K562 (cell line): ENCODE measurements around the gene PMPCB. TPM values are rescaled to one million over a fixed set of nuclear protein-coding genes. Genes with fewer than 3 reads are reported as not detected.

ENCODE experiments used
- CBX3 ChIP-seq, 2 experiments: IDR thresholded peaks; 1 replicate in 1 of 2; 2 replicates in 1 of 2; pipeline ENCODE4 v1.6.1; 2012; ENCODE audit warnings: inconsistent platforms in 2 of 2, low read length in 2 of 2, borderline replicate concordance in 1 of 2, control low read depth in 1 of 2
- CBX8 ChIP-seq: fragments of 200-600 bp; sonication (generic); IDR thresholded peaks from 2 replicates; pipeline ENCODE4 v1.6.1; 2012; ENCODE audit warnings: borderline replicate concordance, mixed run types, low read depth, mild to moderate bottlenecking, moderate library complexity, mixed read lengths, low read length, control low read depth, inconsistent platforms; ENCODE audit not compliant: poor library complexity, severe bottlenecking; ENCODE audit errors: extremely low read depth
- CC2D1A ChIP-seq: fragments of 450-650 bp; IDR thresholded peaks from 2 replicates; pipeline ENCODE4 v1.6.1; 2017; ENCODE audit warnings: mild to moderate bottlenecking
- DMBX1 ChIP-seq: fragments of 250-450 bp; sonication (Bioruptor Pico); IDR thresholded peaks from 2 replicates; pipeline ENCODE4 v1.8.0; 2022; ENCODE audit warnings: inconsistent platforms, mild to moderate bottlenecking, moderate library complexity, borderline replicate concordance
- E2F1 ChIP-seq: sonication (generic); formaldehyde crosslinking; IDR thresholded peaks from 2 replicates; pipeline ENCODE4 v1.8.1; 2023; ENCODE audit warnings: mild to moderate bottlenecking, missing genetic modification reagents, moderate library complexity
- GABPB2 ChIP-seq: fragments of 250-450 bp; sonication (Bioruptor Pico); conservative IDR thresholded peaks from 2 replicates; pipeline ENCODE4 v1.5.1; 2021; ENCODE audit warnings: mild to moderate bottlenecking
- GATAD2A ChIP-seq: fragments of 450-650 bp; IDR thresholded peaks from 2 replicates; pipeline ENCODE4 v1.6.1; 2017
- NONO ChIP-seq, 2 experiments: fragments of 200-400 bp in 1 of 2; fragments of 450-650 bp in 1 of 2; formaldehyde crosslinking in 1 of 2; IDR thresholded peaks; 2 replicates each; pipeline ENCODE4 v1.6.1; 2017; ENCODE audit warnings: low read depth in 2 of 2, mild to moderate bottlenecking in 2 of 2, moderate library complexity in 2 of 2, low read length in 1 of 2
- PHF8 ChIP-seq: fragments of 200-600 bp; sonication (generic); IDR thresholded peaks from 2 replicates; pipeline ENCODE4 v1.6.1; 2012; ENCODE audit warnings: mixed run types, mild to moderate bottlenecking, inconsistent platforms, low read length, moderate library complexity, borderline replicate concordance
- PTBP1 ChIP-seq: fragments of 200-400 bp; formaldehyde crosslinking; IDR thresholded peaks from 2 replicates; pipeline ENCODE4 v1.6.1; 2017; ENCODE audit warnings: low read depth, low read length
- RFX5 ChIP-seq: IDR thresholded peaks from 2 replicates; pipeline ENCODE4 v1.6.1; 2011; ENCODE audit warnings: low read depth, mild to moderate bottlenecking, improper control_type of control experiment, low read length
- RHOXF2B ChIP-seq: fragments of 250-450 bp; sonication (Bioruptor Pico); conservative IDR thresholded peaks from 2 replicates; pipeline ENCODE4 v1.5.1; 2021
- SETDB1 ChIP-seq: IDR thresholded peaks from one replicate; pipeline ENCODE4 v1.6.1; 2012; ENCODE audit warnings: low read length, control low read depth, inconsistent platforms
- SMARCC2 ChIP-seq: fragments of 450-650 bp; IDR thresholded peaks from 2 replicates; pipeline ENCODE4 v1.6.1; 2017; ENCODE audit warnings: antibody characterized with exemption, moderate library complexity, mild to moderate bottlenecking, low read depth
- SREBF2 ChIP-seq: sonication (generic); formaldehyde crosslinking; IDR thresholded peaks from 2 replicates; pipeline ENCODE4 v1.4.0; 2020; ENCODE audit warnings: mild to moderate bottlenecking, missing genetic modification reagents
- TARDBP ChIP-seq: fragments of 450-650 bp; IDR thresholded peaks from 2 replicates; pipeline ENCODE4 v1.6.1; 2016
- TGIF2 ChIP-seq: sonication (generic); formaldehyde crosslinking; IDR thresholded peaks from 2 replicates; pipeline ENCODE4 v1.8.1; 2022; ENCODE audit warnings: mild to moderate bottlenecking, missing genetic modification reagents, moderate library complexity
- THAP12 ChIP-seq: fragments of 250-450 bp; sonication (Bioruptor Pico); IDR thresholded peaks from 2 replicates; pipeline ENCODE4 v1.9.0; 2021; ENCODE audit warnings: mild to moderate bottlenecking, inconsistent platforms
- ZBTB26 ChIP-seq: fragments of 450-650 bp; formaldehyde crosslinking; IDR thresholded peaks from 2 replicates; pipeline ENCODE4 v1.4.0; 2022; ENCODE audit warnings: missing genetic modification characterization
- ZKSCAN8 ChIP-seq: fragments of 200-800 bp; sonication (Bioruptor generic); IDR thresholded peaks from 2 replicates; pipeline ENCODE4 v1.6.1; 2016; ENCODE audit warnings: missing genetic modification characterization, missing compliant biosample characterization
- ZNF197 ChIP-seq: fragments of 200-800 bp; sonication (Bioruptor generic); IDR thresholded peaks from 2 replicates; pipeline ENCODE4 v1.6.1; 2016; ENCODE audit warnings: low read depth, missing genetic modification characterization, missing compliant biosample characterization
- ZNF589 ChIP-seq: fragments of 200-800 bp; sonication (Bioruptor generic); IDR thresholded peaks from 2 replicates; pipeline ENCODE4 v1.6.1; 2016; ENCODE audit warnings: low read depth, missing genetic modification characterization, missing compliant biosample characterization
- ZNF75A ChIP-seq: fragments of 450-650 bp; formaldehyde crosslinking; IDR thresholded peaks from 2 replicates; pipeline ENCODE4 v1.4.0; 2020; ENCODE audit warnings: mild to moderate bottlenecking
- polyA plus RNA-seq, 8 experiments: library from polyadenylated mRNA; depleted of rRNA in 4 of 8; stranded (reverse) in 5 of 8; unstranded in 3 of 8; fragments of >200 nt; fragmentation: Nextera tagmentation in 2 of 8; fragmentation: Illumina TruSeq in 1 of 8; extraction: Ambion mirVana in 2 of 8; extraction: Trizol in 1 of 8; gene quantifications; 2 replicates each; pipeline versions ENCODE4 v1.2.1 to v1.2.3, GENCODE V29; 2011 to 2014; ENCODE audit warnings: inconsistent platforms in 1 of 8, missing spikeins in 1 of 8
- total RNA-seq, 7 experiments: library from RNA; depleted of rRNA in 6 of 7; stranded (reverse); fragments of >200 nt in 6 of 7; fragmentation: Illumina TruSeq in 2 of 7; extraction: Trizol in 2 of 7; gene quantifications; 2 replicates each; pipeline versions ENCODE4 v1.2.1 to v1.2.3, GENCODE V29; 2011 to 2021; ENCODE audit warnings: low replicate concordance in 1 of 7

PMPCB gene
- total and polyA plus RNA-seq, 9 of the 15 experiments (the other 6 are each of a cell fraction or from before 2014, with no cell fraction given) = 61.2 to 209 (median 105) TPM

- TF ChIP-seq E2F1 (CRISPR knock-in tag) = 0 out of 2 replicates have a peak, but pooled peaks have one; percentile 60
- TF ChIP-seq ZNF75A (CRISPR knock-in tag) = no peak; the same call in 1 of the 2 replicates
- TF ChIP-seq CBX8 = no peak
- peak; percentile 67; the same call in 1 of the 2 replicates for TF ChIP-seq GATAD2A
- TF ChIP-seq SMARCC2 = no peak
- peak; percentile 65; the same call in 1 of the 2 replicates for TF ChIP-seq SREBF2
- no peak for TF ChIP-seq ZNF589 (CRISPR knock-in tag)
- TF ChIP-seq TGIF2 (CRISPR knock-in tag) = no peak
- no peak for TF ChIP-seq RHOXF2B (CRISPR knock-in tag)
- no peak for TF ChIP-seq PTBP1
- no peak for TF ChIP-seq GABPB2 (CRISPR knock-in tag)
- TF ChIP-seq NONO (IDR thresholded peaks at IDR 0.05; ENCODE audit: low read depth in 2 of 2, low read length in 1 of 2) = peak; percentile 50 to 54; a peak in 2 of 4 replicates
- peak in 1 of 2 experiments; percentile 81; a peak in 1 of 3 replicates for TF ChIP-seq CBX3 (IDR thresholded peaks at IDR 0.05; ENCODE audit: borderline replicate concordance in 1 of 2, low read length in 2 of 2)
- TF ChIP-seq PHF8 = peak; percentile 95
- no peak for TF ChIP-seq ZNF197 (CRISPR knock-in tag)
- no peak for TF ChIP-seq ZKSCAN8 (CRISPR knock-in tag)
- peak; percentile 83; the same call in 1 of the 2 replicates for TF ChIP-seq CC2D1A
- peak; percentile 48; the same call in 1 of the 2 replicates for TF ChIP-seq THAP12 (CRISPR knock-in tag)
- TF ChIP-seq TARDBP = 0 out of 2 replicates have a peak, but pooled peaks have one; percentile 48
- no peak for TF ChIP-seq ZBTB26 (CRISPR knock-in tag)
- TF ChIP-seq DMBX1 (CRISPR knock-in tag) = peak; percentile 59; the same call in 1 of the 2 replicates
- TF ChIP-seq RFX5 = no peak
- no peak for TF ChIP-seq SETDB1
Measured at GRCh38 chr7:103296901-103297836, at the start of gene PMPCB (continued).
